CD8-positive, alpha-beta memory T cell (primary cell): ENCODE measurements around the gene ALDH1A2. TPM values are rescaled to one million over a fixed set of nuclear protein-coding genes. Genes with fewer than 3 reads are reported as not detected.
"Not testable (repeated sequence)": the region's sequence is repeated elsewhere in the genome, so short reads cannot be mapped to it uniquely, and the experiment has no call there.

Experiments
- CTCF ChIA-PET: fragments of 350-600 bp; sonication (Branson Sonifier 250); formaldehyde crosslinking; loops from one replicate; lab custom pipeline; 2021; ENCODE audit warnings: antibody characterized with exemption; lab: Charles Lee
- POLR2A ChIA-PET: fragments of 350-600 bp; sonication (Branson Sonifier 250); formaldehyde crosslinking; loops from one replicate; lab custom pipeline; 2021; ENCODE audit warnings: antibody characterized with exemption; lab: Charles Lee
- DNase-seq, 5 donors: peaks; one replicate each; pipeline versions ENCODE4 v3.0.0 to v3.0.0-alpha.2; 2020 to 2022; ENCODE audit warnings: mixed read lengths in 1 of 5
- H3K27ac ChIP-seq: one replicate; pipeline ENCODE4 v1.7.0; 2013; ENCODE audit warnings: low read depth, mild to moderate bottlenecking, low read length, moderate library complexity
- H3K27me3 ChIP-seq: 2 replicates; pipeline ENCODE4 v1.7.0; 2013; ENCODE audit warnings: low read length, mild to moderate bottlenecking; ENCODE audit not compliant: insufficient read depth, poor library complexity, severe bottlenecking
- H3K36me3 ChIP-seq: 2 replicates; pipeline ENCODE4 v1.7.0; 2013; ENCODE audit warnings: mild to moderate bottlenecking, low read length, moderate library complexity; ENCODE audit not compliant: insufficient read depth
- H3K4me1 ChIP-seq: 2 replicates; pipeline ENCODE4 v1.7.0; 2013; ENCODE audit warnings: mild to moderate bottlenecking, low read length, moderate library complexity; ENCODE audit not compliant: insufficient read depth
- H3K4me3 ChIP-seq: 2 replicates; pipeline ENCODE4 v1.7.0; 2013; ENCODE audit warnings: mild to moderate bottlenecking, low read length
- H3K9me3 ChIP-seq: 2 replicates; pipeline ENCODE4 v1.7.0; 2013; ENCODE audit warnings: mild to moderate bottlenecking, low read length
- H3K27ac Mint-ChIP-seq, 8 donors: one replicate each; pipeline ENCODE4 v1.8.0; 2020 to 2021; ENCODE audit warnings: mixed read lengths in 8 of 8, mild to moderate bottlenecking in 6 of 8, inconsistent platforms in 3 of 8, moderate library complexity in 3 of 8
- H3K27me3 Mint-ChIP-seq, 2 donors: one replicate each; pipeline ENCODE4 v1.8.0; 2020 to 2021; ENCODE audit warnings: mixed read lengths in 2 of 2, mild to moderate bottlenecking in 1 of 2, moderate library complexity in 1 of 2
- H3K36me3 Mint-ChIP-seq, 3 donors: one replicate each; pipeline ENCODE4 v1.8.0; 2020 to 2021; ENCODE audit warnings: mixed read lengths in 3 of 3, inconsistent platforms in 1 of 3, mild to moderate bottlenecking in 1 of 3
- H3K4me1 Mint-ChIP-seq, 3 donors: one replicate each; pipeline ENCODE4 v1.8.0; 2020 to 2021; ENCODE audit warnings: mixed read lengths in 3 of 3, inconsistent platforms in 1 of 3, mild to moderate bottlenecking in 1 of 3
- H3K4me3 Mint-ChIP-seq, 7 donors: one replicate each; pipeline ENCODE4 v1.8.0; 2020 to 2021; ENCODE audit warnings: mixed read lengths in 7 of 7, mild to moderate bottlenecking in 6 of 7, moderate library complexity in 4 of 7, inconsistent platforms in 2 of 7
- H3K9me3 Mint-ChIP-seq, 5 donors: one replicate each; pipeline ENCODE4 v1.8.0; 2020 to 2022; ENCODE audit warnings: mixed read lengths in 5 of 5, mild to moderate bottlenecking in 3 of 5, moderate library complexity in 2 of 5, inconsistent platforms in 1 of 5
- polyA plus RNA-seq: library from polyadenylated mRNA; unstranded; fragments of 300-500 nt; fragmentation: Illumina TruSeq; gene quantifications from one replicate; pipeline ENCODE4 v1.2.3, GENCODE V29; 2021
- total RNA-seq, 2 experiments: library from RNA; stranded (reverse); gene quantifications; one replicate each; pipeline ENCODE4 v1.2.3, GENCODE V29; 2021

Gene ALDH1A2
- total and polyA plus RNA-seq, 3 experiments from 2014 or later = 0.33 TPM; not detected in 2

DNA sequence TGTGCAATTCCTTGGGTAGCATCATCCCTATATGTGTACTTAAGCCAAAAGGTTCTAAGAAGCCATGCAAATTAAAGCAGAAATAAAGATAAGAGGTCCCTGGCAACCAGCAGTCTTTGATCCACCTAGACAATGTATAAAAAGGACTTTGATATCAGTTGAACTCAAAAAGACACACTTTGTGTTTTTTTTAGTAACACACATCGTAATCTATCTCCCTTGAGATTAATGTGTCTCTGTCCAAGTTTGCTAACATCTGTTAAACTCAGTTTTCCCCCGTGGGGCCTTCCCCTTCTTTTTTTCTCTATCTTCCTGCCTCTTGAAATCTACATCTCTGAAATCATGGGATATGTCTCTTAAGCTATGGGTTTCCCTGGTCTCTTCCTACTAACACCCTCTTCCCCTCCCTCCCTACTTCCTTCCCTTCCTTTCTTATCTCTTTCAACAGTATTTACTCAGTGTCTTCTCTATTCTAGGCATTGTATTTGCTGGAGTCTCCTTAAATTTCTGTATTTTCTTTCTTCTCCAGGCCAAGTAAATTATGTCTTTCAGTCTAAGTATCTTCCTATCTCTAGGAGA is 27.7 kb downstream of the ALDH1A2 start:
- H3K27ac ChIP-seq = no peak overlapping the region
- no peaks in the 10 kb centered on the region for H3K9me3 ChIP-seq
- DNase-seq = no peak
- H3K36me3 Mint-ChIP-seq = no peaks in the 10 kb centered on the region
- H3K27me3 Mint-ChIP-seq = peaks cover 10 to 51% of the 10 kb centered on the region in 2 donors
- H3K4me3 Mint-ChIP-seq = no peak overlapping the region
- no peaks in the 10 kb centered on the region for H3K36me3 ChIP-seq
- H3K27me3 ChIP-seq = no peaks in the 10 kb centered on the region
- no peak overlapping the region for H3K4me3 ChIP-seq
- no peaks in the 10 kb centered on the region for H3K4me1 ChIP-seq
- POLR2A ChIA-PET = no interaction called here
- H3K9me3 Mint-ChIP-seq = no peaks in the 10 kb centered on the region
- H3K4me1 Mint-ChIP-seq = no peaks in the 10 kb centered on the region
- CTCF ChIA-PET = no interaction called here
- H3K27ac Mint-ChIP-seq = no peak overlapping the region

GRCh38 chr15:58036579-58036978 is 28.9 kb downstream of the ALDH1A2 start:
- Histone ChIP-seq H3K27me3 (no peaks in the 10 kb centered on the region), H3K4me3 (no peak overlapping the region), H3K9me3 (no peaks in the 10 kb centered on the region), H3K4me1 (no peaks in the 10 kb centered on the region), H3K27ac (no peak overlapping the region), H3K36me3 (no peaks in the 10 kb centered on the region)
- ChIA-PET POLR2A (no interaction called here), CTCF (no interaction called here)
- no peak for DNase-seq
- Mint-ChIP-seq H3K27ac (no peak overlapping the region), H3K4me3 (no peak overlapping the region), H3K27me3 (peaks cover 10 to 44% of the 10 kb centered on the region in 2 donors), H3K4me1 (no peaks in the 10 kb centered on the region), H3K36me3 (no peaks in the 10 kb centered on the region), H3K9me3 (no peaks in the 10 kb centered on the region)

GRCh38 chr15:58028392-58028791 is 37.1 kb downstream of the ALDH1A2 start:
- H3K4me3 Mint-ChIP-seq, POLR2A ChIA-PET, H3K27me3 ChIP-seq, H3K27ac ChIP-seq, H3K4me1 ChIP-seq, H3K4me3 ChIP-seq, DNase-seq, CTCF ChIA-PET, H3K27ac Mint-ChIP-seq, H3K4me1 Mint-ChIP-seq, H3K36me3 ChIP-seq: not testable (repeated sequence)
- peaks cover 0 to 13% (median 2%) of the 10 kb centered on the region in 3 donors for H3K36me3 Mint-ChIP-seq
- peaks cover 32 to 52% (median 45%) of the 10 kb centered on the region in 5 donors for H3K9me3 Mint-ChIP-seq
- peaks cover 16% of the 10 kb centered on the region for H3K9me3 ChIP-seq
- H3K27me3 Mint-ChIP-seq = peaks cover 4 to 24% of the 10 kb centered on the region in 2 donors

GRCh38 chr15:58026552-58026951 is 39.0 kb downstream of the ALDH1A2 start:
- Histone ChIP-seq H3K9me3 (peaks cover 16% of the 10 kb centered on the region), H3K36me3 (no peaks in the 10 kb centered on the region), H3K4me1 (no peaks in the 10 kb centered on the region), H3K4me3 (no peak overlapping the region), H3K27ac (no peak overlapping the region), H3K27me3 (no peaks in the 10 kb centered on the region)
- H3K27ac Mint-ChIP-seq = no peak overlapping the region
- no peaks in the 10 kb centered on the region for H3K4me1 Mint-ChIP-seq
- H3K27me3 Mint-ChIP-seq = peaks cover 13 to 34% of the 10 kb centered on the region in 2 donors
- H3K36me3 Mint-ChIP-seq = peaks cover 0 to 21% (median 3%) of the 10 kb centered on the region in 3 donors
- CTCF ChIA-PET = no interaction called here
- no peak overlapping the region for H3K4me3 Mint-ChIP-seq
- POLR2A ChIA-PET = no interaction called here
- H3K9me3 Mint-ChIP-seq = peaks cover 43 to 61% (median 55%) of the 10 kb centered on the region in 5 donors
- DNase-seq = no peak

DNA sequence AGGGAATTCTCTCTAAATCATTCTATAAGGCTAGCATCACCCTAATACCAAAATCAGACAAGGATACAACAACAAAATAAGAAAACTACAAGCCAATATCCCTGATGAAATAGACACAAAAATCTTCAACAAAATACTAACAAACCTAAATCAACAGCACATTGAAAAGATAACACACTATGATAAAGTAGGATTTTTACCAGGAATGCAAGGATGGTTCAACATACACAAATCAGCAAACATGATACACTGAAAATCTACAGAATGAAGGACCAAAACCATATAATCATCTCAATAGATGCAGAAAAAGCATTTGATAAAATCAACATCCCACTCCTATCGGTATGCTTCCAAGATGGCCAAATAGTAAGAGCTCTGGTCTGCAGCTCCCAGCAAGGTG is 39.5 kb downstream of the ALDH1A2 start:
- peaks cover 16% of the 10 kb centered on the region for H3K9me3 ChIP-seq
- H3K27me3 ChIP-seq = no peaks in the 10 kb centered on the region
- Mint-ChIP-seq H3K36me3 (peaks cover 0 to 21% (median 3%) of the 10 kb centered on the region in 3 donors), H3K27me3 (peaks cover 15 to 36% of the 10 kb centered on the region in 2 donors), H3K4me1 (no peaks in the 10 kb centered on the region), H3K9me3 (peaks cover 46 to 61% (median 55%) of the 10 kb centered on the region in 5 donors), H3K4me3 (no peak overlapping the region), H3K27ac (no peak overlapping the region)
- CTCF ChIA-PET = no interaction called here
- no peak overlapping the region for H3K4me3 ChIP-seq
- H3K36me3 ChIP-seq = no peaks in the 10 kb centered on the region
- H3K27ac ChIP-seq = no peak overlapping the region
- no peaks in the 10 kb centered on the region for H3K4me1 ChIP-seq
- DNase-seq = no peak
- POLR2A ChIA-PET = no interaction called here

- Histone ChIP-seq H3K4me3 (no peak overlapping the region), H3K27ac (no peak overlapping the region), H3K9me3 (peaks cover 13% of the 10 kb centered on the region), H3K36me3 (no peaks in the 10 kb centered on the region), H3K27me3 (no peaks in the 10 kb centered on the region), H3K4me1 (no peaks in the 10 kb centered on the region)
- peaks cover 33 to 47% (median 43%) of the 10 kb centered on the region in 5 donors for H3K9me3 Mint-ChIP-seq
- no peaks in the 10 kb centered on the region for H3K4me1 Mint-ChIP-seq
- ChIA-PET POLR2A (no interaction called here), CTCF (no interaction called here)
- no peak overlapping the region for H3K27ac Mint-ChIP-seq
- no peak for DNase-seq
- peaks cover 15 to 37% of the 10 kb centered on the region in 2 donors for H3K27me3 Mint-ChIP-seq
- peaks cover 0 to 21% (median 2%) of the 10 kb centered on the region in 3 donors for H3K36me3 Mint-ChIP-seq
- no peak overlapping the region for H3K4me3 Mint-ChIP-seq
Measured at GRCh38 chr15:58021332-58022230, 43.9 kb downstream of the ALDH1A2 start.

DNA sequence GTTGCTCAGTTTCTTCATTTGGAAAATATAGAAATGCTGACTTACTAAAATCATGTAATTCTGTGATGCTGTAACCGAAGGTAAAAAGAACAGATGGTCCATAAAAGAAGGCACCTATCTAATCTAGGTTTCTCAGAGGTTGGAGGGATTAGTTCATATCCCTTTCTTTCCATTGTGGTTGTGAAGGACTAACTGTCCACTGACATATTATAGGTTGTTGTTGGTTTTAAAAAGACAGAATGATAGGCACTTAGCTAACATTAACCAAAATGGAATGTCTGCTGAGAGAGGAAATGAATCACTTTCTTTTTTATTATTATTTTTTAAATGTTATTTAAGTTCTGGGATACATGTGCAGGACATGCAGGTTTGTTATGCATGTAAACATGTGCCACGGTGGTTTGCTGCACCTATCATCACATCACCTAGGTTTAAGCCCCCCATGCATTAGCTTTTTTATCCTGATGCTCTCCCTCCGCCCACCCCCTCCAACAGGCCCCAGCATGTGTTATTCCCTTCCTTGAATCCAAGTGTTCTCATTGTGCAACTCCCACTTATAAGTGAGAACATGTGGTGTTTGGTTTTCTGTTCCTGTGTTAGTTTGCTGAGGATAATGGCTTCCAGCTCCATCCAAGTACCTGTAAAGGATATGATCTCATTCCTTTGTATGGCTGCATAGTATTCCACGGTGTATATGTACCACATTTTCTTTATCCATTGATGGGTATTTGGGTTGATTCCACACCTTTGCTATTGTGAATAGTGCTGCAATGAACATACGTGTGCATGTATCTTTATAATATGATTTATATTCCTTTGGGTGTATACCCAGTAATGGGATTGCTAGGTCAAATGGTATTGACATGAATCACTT is 45.8 kb downstream of the ALDH1A2 start:
- Histone ChIP-seq H3K27me3 (no peaks in the 10 kb centered on the region), H3K4me1 (no peaks in the 10 kb centered on the region), H3K27ac (no peak overlapping the region), H3K9me3 (no peaks in the 10 kb centered on the region), H3K4me3 (no peak overlapping the region), H3K36me3 (no peaks in the 10 kb centered on the region)
- ChIA-PET CTCF (no interaction called here), POLR2A (no interaction called here)
- Mint-ChIP-seq H3K4me1 (no peaks in the 10 kb centered on the region), H3K4me3 (no peak overlapping the region), H3K27ac (no peak overlapping the region), H3K27me3 (peaks cover 15 to 40% of the 10 kb centered on the region in 2 donors), H3K36me3 (peaks cover 0 to 14% (median 2%) of the 10 kb centered on the region in 3 donors), H3K9me3 (peaks cover 15 to 30% (median 26%) of the 10 kb centered on the region in 5 donors)
- no peak for DNase-seq
